Smooth muscle cell (in vitro differentiated cells): Measurements from ENCODE around the gene CCL17. TPM values are rescaled to one million over a fixed set of nuclear protein-coding genes. Genes with fewer than 3 reads are reported as not detected.

Experiments used
- DNase-seq: peaks from one replicate; lab custom pipeline; 2025; ENCODE audit not compliant: unreplicated experiment; lab: John Stamatoyannopoulos, UW
- H2AFZ ChIP-seq: fragments of 200-600 bp; sonication (generic); 2 replicates; pipeline ENCODE4 v1.6.0; 2016; ENCODE audit warnings: antibody characterized with exemption, low read depth, mild to moderate bottlenecking
- H3F3A ChIP-seq: fragments of 200-600 bp; sonication (generic); 2 replicates; pipeline ENCODE4 v1.6.0; 2017; ENCODE audit warnings: antibody characterized with exemption, low read depth
- H3K27ac ChIP-seq: fragments of 200-600 bp; sonication (generic); 2 replicates; pipeline ENCODE4 v1.5.1; 2016; ENCODE audit warnings: low read depth, mild to moderate bottlenecking
- H3K27me3 ChIP-seq: fragments of 200-600 bp; sonication (generic); 2 replicates; pipeline ENCODE4 v1.6.1; 2016; ENCODE audit warnings: low read depth, mild to moderate bottlenecking
- H3K36me3 ChIP-seq: fragments of 200-600 bp; sonication (generic); 2 replicates; pipeline ENCODE4 v1.5.1; 2016; ENCODE audit warnings: low read depth
- H3K4me1 ChIP-seq: fragments of 200-600 bp; sonication (generic); 2 replicates; pipeline ENCODE4 v1.5.1; 2016; ENCODE audit warnings: low read depth
- H3K4me2 ChIP-seq: fragments of 200-600 bp; sonication (generic); 2 replicates; pipeline ENCODE4 v1.6.0; 2016; ENCODE audit warnings: mild to moderate bottlenecking
- H3K4me3 ChIP-seq: fragments of 200-600 bp; sonication (generic); 2 replicates; pipeline ENCODE4 v1.5.1; 2016; ENCODE audit warnings: mild to moderate bottlenecking
- H3K79me2 ChIP-seq: fragments of 200-600 bp; sonication (generic); 2 replicates; pipeline ENCODE4 v1.6.0; 2016; ENCODE audit warnings: low read depth, mild to moderate bottlenecking
- H3K9ac ChIP-seq: fragments of 200-600 bp; sonication (generic); 2 replicates; pipeline ENCODE4 v1.6.0; 2016; ENCODE audit warnings: low read depth
- H3K9me3 ChIP-seq: fragments of 200-600 bp; sonication (generic); replicated peaks from 2 replicates; pipeline ENCODE4 v1.5.1; 2016; ENCODE audit warnings: low read depth
- H4K20me1 ChIP-seq: fragments of 200-600 bp; sonication (generic); 2 replicates; pipeline ENCODE4 v1.6.0; 2016; ENCODE audit warnings: low read depth
- WGBS: methylation state at CpG from one replicate; pipeline ENCODE4 v1.1.7; 2016; ENCODE audit warnings: low lambda C conversion rate; 5-methylcytosine and 5-hydroxymethylcytosine counted together
- polyA plus RNA-seq: library from polyadenylated mRNA; unstranded; fragments of >200 nt; fragmentation: Nextera tagmentation; extraction: Ambion mirVana; gene quantifications from 2 replicates; pipeline ENCODE4 v1.2.1, GENCODE V29; 2016
- total RNA-seq: library from RNA; depleted of rRNA; stranded (reverse); fragments of >200 nt; gene quantifications from 2 replicates; pipeline ENCODE4 v1.2.3, GENCODE V29; 2014
- TF ChIP-seq, protein P1 (sequence below): fragments of 200-600 bp; sonication (generic); IDR thresholded peaks from 2 replicates; pipeline ENCODE4 v1.5.1; 2017; ENCODE audit warnings: borderline replicate concordance, mild to moderate bottlenecking, antibody characterized with exemption; ENCODE audit not compliant: insufficient read depth, poor library complexity, severe bottlenecking

CCL17 gene
- total and polyA plus RNA-seq, 2 experiments from 2014 or later = not detected

DNA sequence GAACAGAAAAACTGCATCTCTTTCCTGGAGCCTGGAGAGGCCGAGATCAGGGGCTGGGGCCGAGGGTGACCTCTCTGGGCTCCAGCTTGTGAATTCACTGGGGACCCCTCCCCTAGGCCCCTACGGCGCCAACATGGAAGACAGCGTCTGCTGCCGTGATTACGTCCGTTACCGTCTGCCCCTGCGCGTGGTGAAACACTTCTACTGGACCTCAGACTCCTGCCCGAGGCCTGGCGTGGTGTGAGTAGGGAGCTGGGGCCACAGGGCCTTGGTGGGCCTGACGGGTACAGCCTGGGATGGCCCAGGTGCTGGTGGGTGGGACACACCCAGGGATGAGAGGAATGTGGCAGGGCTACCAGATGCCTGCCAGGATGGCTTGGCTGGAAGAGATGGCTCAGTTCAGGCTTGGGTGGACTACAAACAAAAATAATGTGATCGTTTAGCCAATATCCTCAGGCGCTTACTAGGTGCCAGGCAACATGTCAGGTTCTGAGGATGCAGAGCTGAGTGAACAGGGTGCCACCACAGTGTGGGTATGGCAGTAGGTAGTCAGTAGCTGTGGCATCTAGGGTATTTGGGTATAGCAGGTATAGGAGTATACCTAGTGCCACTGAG, 44.1 kb upstream of the CCL17 start:
- Histone ChIP-seq H3K4me3 (no peak overlapping the region), H3K79me2 (no peaks in the 10 kb centered on the region), H3K27me3 (no peaks in the 10 kb centered on the region), H3K27ac (no peak overlapping the region), H2AFZ (no peak overlapping the region), H3K9ac (no peak overlapping the region), H3K36me3 (no peaks in the 10 kb centered on the region), H3K9me3 (no peaks in the 10 kb centered on the region), H4K20me1 (no peaks in the 10 kb centered on the region), H3K4me2 (no peak overlapping the region), H3F3A (no peaks in the 10 kb centered on the region), H3K4me1 (no peaks in the 10 kb centered on the region)
- 95% methylated on average over 16 of the region's 16 CpGs for WGBS
- TF ChIP-seq, protein P1, sequence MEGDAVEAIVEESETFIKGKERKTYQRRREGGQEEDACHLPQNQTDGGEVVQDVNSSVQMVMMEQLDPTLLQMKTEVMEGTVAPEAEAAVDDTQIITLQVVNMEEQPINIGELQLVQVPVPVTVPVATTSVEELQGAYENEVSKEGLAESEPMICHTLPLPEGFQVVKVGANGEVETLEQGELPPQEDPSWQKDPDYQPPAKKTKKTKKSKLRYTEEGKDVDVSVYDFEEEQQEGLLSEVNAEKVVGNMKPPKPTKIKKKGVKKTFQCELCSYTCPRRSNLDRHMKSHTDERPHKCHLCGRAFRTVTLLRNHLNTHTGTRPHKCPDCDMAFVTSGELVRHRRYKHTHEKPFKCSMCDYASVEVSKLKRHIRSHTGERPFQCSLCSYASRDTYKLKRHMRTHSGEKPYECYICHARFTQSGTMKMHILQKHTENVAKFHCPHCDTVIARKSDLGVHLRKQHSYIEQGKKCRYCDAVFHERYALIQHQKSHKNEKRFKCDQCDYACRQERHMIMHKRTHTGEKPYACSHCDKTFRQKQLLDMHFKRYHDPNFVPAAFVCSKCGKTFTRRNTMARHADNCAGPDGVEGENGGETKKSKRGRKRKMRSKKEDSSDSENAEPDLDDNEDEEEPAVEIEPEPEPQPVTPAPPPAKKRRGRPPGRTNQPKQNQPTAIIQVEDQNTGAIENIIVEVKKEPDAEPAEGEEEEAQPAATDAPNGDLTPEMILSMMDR = no peak
- DNase-seq = no peak

DNA sequence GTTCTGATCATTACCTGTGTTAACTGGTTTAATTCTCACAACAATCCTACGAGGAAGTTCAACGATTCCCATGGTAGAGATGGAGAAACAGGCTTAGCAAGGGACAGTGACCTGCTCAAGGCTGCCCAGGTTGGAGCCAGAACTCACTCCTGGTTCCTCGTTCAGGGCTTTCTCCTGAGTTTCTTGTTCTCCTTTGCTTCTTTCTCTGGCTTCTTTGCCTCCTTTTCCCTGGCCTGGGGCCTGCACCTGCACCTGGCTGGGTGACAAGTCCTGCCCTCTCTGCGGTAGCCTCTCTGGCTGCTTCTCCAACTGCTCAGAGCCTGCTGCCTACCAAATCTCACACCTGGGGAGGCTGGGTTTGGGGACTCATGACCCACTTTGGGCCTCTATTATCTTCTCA, 43.2 kb upstream of the CCL17 start:
- Histone ChIP-seq H3K27me3 (no peaks in the 10 kb centered on the region), H3K79me2 (no peaks in the 10 kb centered on the region), H3K9me3 (no peaks in the 10 kb centered on the region), H2AFZ (no peak overlapping the region), H3K9ac (no peak overlapping the region), H3K36me3 (no peaks in the 10 kb centered on the region), H3K4me1 (no peaks in the 10 kb centered on the region), H4K20me1 (no peaks in the 10 kb centered on the region), H3K4me2 (no peak overlapping the region), H3K27ac (no peak overlapping the region), H3F3A (no peaks in the 10 kb centered on the region), H3K4me3 (no peak overlapping the region)
- DNase-seq = no peak
- TF ChIP-seq, protein P1 = no peak
- WGBS = 83% methylated on average over 4 of the region's 4 CpGs

DNA sequence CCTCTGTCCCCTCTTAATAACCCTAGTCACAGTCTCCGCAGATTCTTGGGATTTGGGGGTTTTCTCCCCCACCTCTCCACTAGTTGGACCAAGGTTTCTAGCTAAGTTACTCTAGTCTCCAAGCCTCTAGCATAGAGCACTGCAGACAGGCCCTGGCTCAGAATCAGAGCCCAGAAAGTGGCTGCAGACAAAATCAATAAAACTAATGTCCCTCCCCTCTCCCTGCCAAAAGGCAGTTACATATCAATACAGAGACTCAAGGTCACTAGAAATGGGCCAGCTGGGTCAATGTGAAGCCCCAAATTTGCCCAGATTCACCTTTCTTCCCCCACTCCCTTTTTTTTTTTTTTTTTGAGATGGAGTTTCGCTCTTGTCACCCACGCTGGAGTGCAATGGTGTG, 40.4 kb upstream of the CCL17 start:
- H3K9ac ChIP-seq = no peak overlapping the region
- no peak overlapping the region for H3K4me3 ChIP-seq
- no peak overlapping the region for H2AFZ ChIP-seq
- H3K79me2 ChIP-seq = no peaks in the 10 kb centered on the region
- H3K4me1 ChIP-seq = no peaks in the 10 kb centered on the region
- TF ChIP-seq, protein P1 = no peak
- WGBS = 90% methylated on average over 3 of the region's 3 CpGs
- DNase-seq = no peak
- H3K27ac ChIP-seq = no peak overlapping the region
- H4K20me1 ChIP-seq = no peaks in the 10 kb centered on the region
- H3K4me2 ChIP-seq = no peak overlapping the region
- H3K36me3 ChIP-seq = no peaks in the 10 kb centered on the region
- no peaks in the 10 kb centered on the region for H3F3A ChIP-seq
- no peaks in the 10 kb centered on the region for H3K27me3 ChIP-seq
- no peaks in the 10 kb centered on the region for H3K9me3 ChIP-seq

DNA sequence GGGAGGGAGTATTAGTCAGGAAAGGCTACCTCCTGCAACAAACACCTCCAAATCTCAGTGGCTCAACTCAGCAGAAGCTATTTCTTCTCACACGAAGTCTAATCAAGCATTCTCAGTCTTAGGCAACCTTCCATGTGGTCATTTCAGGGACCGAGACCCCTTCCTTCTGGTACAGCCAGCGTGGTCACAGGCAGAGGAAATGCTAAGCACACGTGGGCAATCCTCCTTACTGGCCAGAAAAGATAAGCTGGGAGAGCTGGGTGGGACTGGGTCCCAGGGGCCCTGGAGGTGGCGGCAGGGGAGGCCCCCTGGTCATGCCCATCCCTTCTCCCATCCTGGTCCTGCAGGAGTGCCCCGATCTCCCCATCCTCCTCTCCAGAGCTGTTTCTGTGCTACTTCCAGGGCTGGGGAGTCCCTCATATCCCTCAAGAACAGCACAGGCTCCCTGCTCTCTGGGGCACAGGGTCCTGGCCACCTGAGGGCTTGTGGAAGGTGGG, 38.0 kb upstream of the CCL17 start:
- no peak for DNase-seq
- Histone ChIP-seq H3K36me3 (no peaks in the 10 kb centered on the region), H3K27me3 (no peaks in the 10 kb centered on the region), H3K9me3 (no peaks in the 10 kb centered on the region), H3K4me2 (no peak overlapping the region), H3K27ac (no peak overlapping the region), H4K20me1 (no peaks in the 10 kb centered on the region), H3K79me2 (no peaks in the 10 kb centered on the region), H3F3A (no peaks in the 10 kb centered on the region), H3K4me1 (no peaks in the 10 kb centered on the region), H2AFZ (no peak overlapping the region), H3K9ac (no peak overlapping the region), H3K4me3 (no peak overlapping the region)
- 60% methylated on average over 6 of the region's 6 CpGs for WGBS
- TF ChIP-seq, protein P1 = no peak
